BE2C (cell line): ENCODE results near the gene CLIC4.

Source experiments
- DNase-seq: peaks from one replicate; pipeline ENCODE4 v3.0.0-alpha.2; 2020
- H3K27me3 ChIP-seq: fragments of 250-450 bp; sonication (Bioruptor Pico); 2 replicates; pipeline ENCODE4 v1.5.1; 2020; ENCODE audit warnings: mild to moderate bottlenecking
- H3K36me3 ChIP-seq: fragments of 250-450 bp; sonication (Bioruptor Pico); 2 replicates; pipeline ENCODE4 v1.5.1; 2020; ENCODE audit warnings: mild to moderate bottlenecking
- H3K4me1 ChIP-seq: fragments of 250-450 bp; sonication (Bioruptor Pico); 2 replicates; pipeline ENCODE4 v1.5.1; 2020
- H3K4me3 ChIP-seq: 2 replicates; pipeline ENCODE4 v1.5.1; 2011; ENCODE audit warnings: low read depth, low read length
- H3K9me3 ChIP-seq: fragments of 250-450 bp; sonication (Bioruptor Pico); 2 replicates; pipeline ENCODE4 v1.5.1; 2020
- TF ChIP-seq, protein P1 (sequence below): IDR thresholded peaks from 2 replicates; pipeline ENCODE4 v1.5.1; 2012; ENCODE audit warnings: mild to moderate bottlenecking, low read depth, low read length

The CLIC4 gene

DNA sequence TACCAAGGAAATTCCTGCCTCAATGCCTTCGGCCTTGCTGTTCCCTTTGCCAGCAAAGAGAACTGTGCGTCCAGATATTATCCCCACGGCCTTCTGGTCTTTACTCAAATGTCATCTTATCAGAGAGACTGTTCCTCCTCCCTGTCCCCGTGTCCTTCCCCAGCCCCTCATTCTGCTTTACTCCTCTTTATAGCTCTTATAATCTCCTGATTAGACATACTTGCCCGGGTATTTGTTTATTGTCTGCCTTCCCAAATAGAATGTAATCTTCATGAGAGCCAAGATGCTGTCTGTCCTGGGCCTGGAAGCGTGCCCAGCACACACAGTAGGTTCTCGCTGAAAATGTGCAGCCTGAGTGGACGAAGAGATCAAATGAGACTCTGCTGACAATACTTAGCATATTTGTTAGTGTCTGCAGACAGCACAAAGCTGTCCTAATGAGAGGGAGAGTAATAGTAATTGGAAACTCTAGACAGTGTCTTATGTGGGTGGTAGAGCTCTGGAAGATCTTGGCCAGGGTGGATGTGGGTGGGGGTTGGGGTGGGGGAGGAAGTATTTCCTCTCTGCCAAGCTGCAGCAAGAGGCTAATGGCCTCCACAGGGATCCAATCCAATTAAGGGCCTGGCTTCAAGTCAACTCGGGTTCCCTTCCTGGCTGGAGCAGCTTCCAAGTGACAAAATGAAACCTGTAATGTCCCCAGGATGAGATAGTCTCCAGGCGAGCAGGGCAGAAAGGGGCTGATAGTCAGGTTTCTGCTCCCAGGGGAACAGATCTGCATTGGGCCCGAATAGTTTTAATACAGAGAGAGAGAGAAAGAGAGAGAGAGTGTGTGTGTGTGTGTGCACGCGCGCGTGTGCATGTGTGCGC is 9.5 kb upstream of the CLIC4 start:
- TF ChIP-seq, protein P1, sequence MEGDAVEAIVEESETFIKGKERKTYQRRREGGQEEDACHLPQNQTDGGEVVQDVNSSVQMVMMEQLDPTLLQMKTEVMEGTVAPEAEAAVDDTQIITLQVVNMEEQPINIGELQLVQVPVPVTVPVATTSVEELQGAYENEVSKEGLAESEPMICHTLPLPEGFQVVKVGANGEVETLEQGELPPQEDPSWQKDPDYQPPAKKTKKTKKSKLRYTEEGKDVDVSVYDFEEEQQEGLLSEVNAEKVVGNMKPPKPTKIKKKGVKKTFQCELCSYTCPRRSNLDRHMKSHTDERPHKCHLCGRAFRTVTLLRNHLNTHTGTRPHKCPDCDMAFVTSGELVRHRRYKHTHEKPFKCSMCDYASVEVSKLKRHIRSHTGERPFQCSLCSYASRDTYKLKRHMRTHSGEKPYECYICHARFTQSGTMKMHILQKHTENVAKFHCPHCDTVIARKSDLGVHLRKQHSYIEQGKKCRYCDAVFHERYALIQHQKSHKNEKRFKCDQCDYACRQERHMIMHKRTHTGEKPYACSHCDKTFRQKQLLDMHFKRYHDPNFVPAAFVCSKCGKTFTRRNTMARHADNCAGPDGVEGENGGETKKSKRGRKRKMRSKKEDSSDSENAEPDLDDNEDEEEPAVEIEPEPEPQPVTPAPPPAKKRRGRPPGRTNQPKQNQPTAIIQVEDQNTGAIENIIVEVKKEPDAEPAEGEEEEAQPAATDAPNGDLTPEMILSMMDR, result no peak
- DNase-seq, result peak; percentile 81
- peak overlapping the region; percentile 26 for H3K4me3 ChIP-seq
- H3K27me3 ChIP-seq, result no peaks in the 10 kb centered on the region
- H3K9me3 ChIP-seq, result no peaks in the 10 kb centered on the region
- peaks cover 5% of the 10 kb centered on the region; the same call in 1 of the 2 replicates for H3K4me1 ChIP-seq
- H3K36me3 ChIP-seq, result no peaks in the 10 kb centered on the region

DNA sequence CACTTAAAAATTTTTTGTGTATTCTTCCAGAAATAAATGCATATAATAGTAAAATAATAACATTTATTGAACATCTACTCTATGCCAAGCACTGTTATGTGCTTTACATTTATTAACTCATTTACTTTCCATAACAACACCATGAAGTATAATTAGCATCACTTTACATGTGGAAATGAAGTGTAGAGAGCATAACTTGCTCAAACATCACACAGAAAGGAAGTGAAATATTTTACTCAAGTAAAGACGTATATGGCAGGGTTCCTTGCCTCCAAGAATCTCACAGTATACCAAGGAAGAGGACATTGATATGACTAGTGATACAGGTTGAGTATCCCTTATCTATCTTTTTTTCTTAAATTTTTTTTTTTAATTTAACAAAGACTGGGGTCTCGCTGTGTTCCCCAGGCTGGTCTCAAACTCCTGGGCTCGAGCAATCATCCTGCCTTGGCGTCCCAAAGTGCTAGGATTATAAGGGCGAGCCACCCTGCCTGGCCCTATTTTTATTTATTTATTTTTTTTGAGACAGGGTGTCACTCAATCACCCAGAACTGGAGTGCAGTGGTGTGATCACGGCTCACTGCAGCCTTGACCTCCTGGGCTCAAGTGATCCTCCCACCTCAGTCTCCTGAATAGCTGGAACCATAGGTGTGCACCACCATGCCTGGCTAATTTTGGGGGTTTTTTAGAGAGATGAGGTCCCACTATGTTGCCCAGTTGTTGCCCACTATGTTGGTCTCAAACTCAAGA is 7.7 kb upstream of the CLIC4 start:
- Histone ChIP-seq H3K27me3 (no peaks in the 10 kb centered on the region), H3K9me3 (no peaks in the 10 kb centered on the region), H3K4me3 (no peak overlapping the region), H3K4me1 (peaks cover 5% of the 10 kb centered on the region; the same call in 1 of the 2 replicates), H3K36me3 (no peaks in the 10 kb centered on the region)
- TF ChIP-seq, protein P1, result no peak
- no peak for DNase-seq

DNA sequence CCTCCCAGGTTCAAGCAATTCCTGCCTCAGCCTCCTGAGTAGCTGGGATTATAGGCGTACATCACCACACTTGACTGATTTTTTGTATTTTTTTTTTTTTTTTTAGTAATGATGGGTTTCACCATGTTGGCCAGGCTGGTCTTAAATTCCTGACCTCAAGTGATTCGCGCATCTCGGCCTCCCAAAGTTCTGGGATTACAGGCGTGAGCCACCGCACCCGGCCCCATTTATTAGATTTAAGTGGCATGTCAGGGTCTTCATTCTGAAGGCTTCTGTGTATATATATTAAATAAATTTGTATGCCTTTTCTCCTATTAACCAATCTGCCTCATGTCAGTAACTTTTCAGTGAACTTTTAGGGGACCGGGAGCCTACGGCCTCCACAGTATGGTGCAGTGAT is 6.0 kb upstream of the CLIC4 start:
- H3K4me1 ChIP-seq, result peaks cover 10% of the 10 kb centered on the region

DNA sequence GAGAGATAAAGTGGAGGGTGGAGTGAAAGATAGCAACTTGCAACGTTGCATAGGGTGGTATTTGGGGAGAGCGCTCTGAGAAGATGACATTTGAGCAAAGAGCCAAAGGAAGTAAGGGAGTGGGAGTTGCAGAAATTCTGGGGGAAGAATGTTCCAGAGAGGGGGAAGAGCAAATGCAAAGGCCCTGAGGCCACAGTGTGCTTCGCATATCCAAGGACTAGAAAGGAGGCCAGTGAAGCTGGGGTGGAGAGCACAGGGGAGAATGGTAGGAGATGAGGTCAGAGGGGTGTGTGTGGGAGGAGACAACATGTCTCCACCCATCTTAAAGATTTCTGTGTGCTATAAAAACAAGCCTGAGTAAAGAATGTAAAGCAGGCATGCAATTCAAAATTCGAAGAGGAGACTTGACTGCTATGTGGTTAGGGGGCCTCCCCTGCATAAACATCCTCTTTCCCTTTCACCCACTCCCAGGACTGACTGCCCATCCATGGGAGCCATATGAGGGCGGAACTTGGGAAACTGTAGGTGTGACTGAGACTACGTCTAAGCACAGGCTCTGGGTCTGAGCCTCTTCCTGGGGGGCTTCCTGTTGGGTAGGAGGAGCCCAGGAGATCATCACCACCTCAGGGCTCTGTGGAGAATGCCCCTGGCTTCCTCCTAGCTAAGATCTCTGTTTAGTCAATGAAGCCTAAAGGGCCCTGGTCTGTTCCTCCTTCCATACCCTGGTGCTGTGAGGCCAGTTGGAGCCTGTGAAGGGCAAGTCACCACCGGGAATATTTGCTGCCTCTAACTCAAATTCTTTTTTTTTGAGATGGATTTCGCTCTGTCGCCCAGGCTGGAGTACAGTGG is 2.9 kb upstream of the CLIC4 start:
- TF ChIP-seq, protein P1, result no peak
- DNase-seq, result no peak
- no peaks in the 10 kb centered on the region for H3K36me3 ChIP-seq
- no peak overlapping the region for H3K4me3 ChIP-seq
- peaks cover 5% of the 10 kb centered on the region for H3K4me1 ChIP-seq
- H3K9me3 ChIP-seq, result no peaks in the 10 kb centered on the region
- no peaks in the 10 kb centered on the region for H3K27me3 ChIP-seq

More for the DNA sequence above, 6.0 kb upstream of the CLIC4 start:
- no peak for DNase-seq
- Histone ChIP-seq H3K36me3 (no peaks in the 10 kb centered on the region), H3K4me3 (no peak overlapping the region), H3K27me3 (no peaks in the 10 kb centered on the region), H3K9me3 (no peaks in the 10 kb centered on the region)
- TF ChIP-seq, protein P1, result no peak

DNA sequence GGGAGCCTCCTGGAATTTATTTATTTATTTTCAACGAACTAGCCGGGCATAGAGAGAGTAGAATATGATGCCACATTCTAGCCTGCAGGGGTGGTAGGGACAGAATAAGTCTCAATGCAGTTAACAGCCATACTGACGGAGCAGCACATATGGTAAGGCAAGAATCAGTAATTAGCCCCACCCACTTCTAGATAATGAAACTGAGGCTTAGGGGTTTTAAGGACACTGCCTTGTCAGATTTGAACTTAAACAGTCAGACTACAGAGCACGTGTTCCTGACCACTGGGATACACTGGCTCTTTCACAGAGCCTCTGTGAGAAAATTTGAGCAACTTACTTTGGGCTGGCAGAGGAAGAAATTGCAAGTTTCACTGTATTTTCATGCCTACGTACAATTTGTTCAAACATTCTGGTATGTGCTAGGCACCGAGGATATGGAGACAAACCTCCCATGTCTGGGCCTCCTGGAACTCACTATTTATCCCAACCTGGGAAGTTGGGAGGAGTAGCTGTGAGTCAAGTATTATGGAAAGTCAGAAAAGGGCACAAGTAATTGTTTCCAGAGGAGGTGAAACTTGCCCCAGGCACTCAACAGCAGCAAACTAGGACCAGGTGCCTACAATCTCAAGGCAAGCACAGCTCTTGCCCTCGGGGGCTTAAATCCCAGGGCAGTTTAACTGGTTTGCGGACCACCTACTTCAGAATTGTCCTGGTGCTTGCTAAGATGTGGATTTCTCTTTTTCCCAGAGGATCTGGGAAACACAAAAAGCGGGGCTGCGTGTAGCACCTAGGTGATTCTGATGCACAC is 1.6 kb upstream of the CLIC4 start:
- Histone ChIP-seq H3K4me3 (no peak overlapping the region), H3K9me3 (no peaks in the 10 kb centered on the region), H3K36me3 (no peaks in the 10 kb centered on the region), H3K4me1 (peaks cover 5% of the 10 kb centered on the region), H3K27me3 (no peaks in the 10 kb centered on the region)
- DNase-seq, result peak; percentile 61
- TF ChIP-seq, protein P1, result no peak
